ENCODE measurements around the gene COG4.

COG4 gene

GRCh38 chr16:70494777-70495176, 28.6 kb downstream of the COG4 start:
- Histone ChIP-seq H3K4me3 (no peak overlapping the region), H3K9ac (ENCODE audit: insufficient read length) (no peak overlapping the region), H3K9me3 (ENCODE audit: low read depth, low read length) (no peaks in the 10 kb centered on the region), H3K27ac (no peak overlapping the region), H3K36me3 (ENCODE audit: insufficient read depth, low read length) (no peaks in the 10 kb centered on the region; the same call in 1 of the 2 replicates)
- no peak for DNase-seq (ENCODE audit: low read depth, low spot score)
- no peak for TF ChIP-seq FOXP2 (optimal IDR thresholded peaks at IDR 0.05; ENCODE audit: control extremely low read depth, extremely low read length, insufficient read depth)
- no peak for TF ChIP-seq POLR2AphosphoS5 (IDR thresholded peaks at IDR 0.05; ENCODE audit: borderline replicate concordance, low read depth, low read length)
- TF ChIP-seq EZH2 (IDR thresholded peaks at IDR 0.05), result no peak

DNA sequence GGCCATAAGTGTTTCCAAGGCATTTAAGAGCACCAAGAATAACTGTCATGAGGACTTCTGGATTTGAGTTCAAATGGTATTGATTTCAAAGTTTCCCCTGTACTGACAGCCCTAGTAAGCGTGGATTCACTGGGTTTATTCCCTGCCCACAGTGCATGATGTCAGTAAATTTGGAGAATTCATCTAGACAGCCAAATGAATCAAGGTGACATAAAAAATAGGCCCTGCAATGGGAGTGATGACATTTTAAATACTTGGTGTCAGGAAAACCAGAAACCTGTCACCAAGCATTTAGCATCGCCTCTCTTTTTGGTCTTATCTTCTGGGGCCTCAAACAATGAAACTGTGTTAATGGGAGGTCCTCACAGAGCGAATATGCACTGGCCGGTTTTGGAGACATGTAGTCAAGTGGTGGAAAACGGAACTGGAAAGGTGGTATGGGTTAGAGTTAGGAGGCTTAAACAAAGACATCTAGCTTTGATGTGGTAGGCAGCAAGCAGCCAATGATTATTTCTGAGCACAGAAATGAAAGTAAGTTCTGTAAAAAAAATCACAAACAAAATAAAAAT, 29.1 kb downstream of the COG4 start:
- Histone ChIP-seq H3K9me3 (ENCODE audit: low read depth, low read length) (no peaks in the 10 kb centered on the region), H3K4me3 (no peak overlapping the region), H3K9ac (ENCODE audit: insufficient read length) (no peak overlapping the region), H3K27ac (no peak overlapping the region), H3K36me3 (ENCODE audit: insufficient read depth, low read length) (no peaks in the 10 kb centered on the region; the same call in 1 of the 2 replicates)
- no peak for TF ChIP-seq POLR2AphosphoS5 (IDR thresholded peaks at IDR 0.05; ENCODE audit: borderline replicate concordance, low read depth, low read length)
- TF ChIP-seq EZH2 (IDR thresholded peaks at IDR 0.05), result no peak
- no peak for TF ChIP-seq FOXP2 (optimal IDR thresholded peaks at IDR 0.05; ENCODE audit: control extremely low read depth, extremely low read length, insufficient read depth)
- no peak for DNase-seq (ENCODE audit: low read depth, low spot score)

- no peak overlapping the region for H3K27ac ChIP-seq
- no peaks in the 10 kb centered on the region for H3K9me3 ChIP-seq (ENCODE audit: low read depth, low read length)
- H3K36me3 ChIP-seq (ENCODE audit: insufficient read depth, low read length), result no peaks in the 10 kb centered on the region; the same call in 1 of the 2 replicates
- no peak for DNase-seq (ENCODE audit: low read depth, low spot score)
- H3K9ac ChIP-seq (ENCODE audit: insufficient read length), result no peak overlapping the region
- TF ChIP-seq FOXP2 (optimal IDR thresholded peaks at IDR 0.05; ENCODE audit: control extremely low read depth, extremely low read length, insufficient read depth) (no peak), EZH2 (IDR thresholded peaks at IDR 0.05) (no peak), POLR2AphosphoS5 (IDR thresholded peaks at IDR 0.05; ENCODE audit: borderline replicate concordance, low read depth, low read length) (no peak)
- H3K4me3 ChIP-seq, result no peak overlapping the region
Observed at GRCh38 chr16:70493802-70494201, 29.6 kb downstream of the COG4 start.

- no peak overlapping the region for H3K9ac ChIP-seq (ENCODE audit: insufficient read length)
- TF ChIP-seq EZH2 (IDR thresholded peaks at IDR 0.05) (no peak), FOXP2 (optimal IDR thresholded peaks at IDR 0.05; ENCODE audit: control extremely low read depth, extremely low read length, insufficient read depth) (no peak), POLR2AphosphoS5 (IDR thresholded peaks at IDR 0.05; ENCODE audit: borderline replicate concordance, low read depth, low read length) (no peak)
- no peak for DNase-seq (ENCODE audit: low read depth, low spot score)
- H3K9me3 ChIP-seq (ENCODE audit: low read depth, low read length), result no peaks in the 10 kb centered on the region
- no peak overlapping the region for H3K27ac ChIP-seq
- H3K4me3 ChIP-seq, result no peak overlapping the region
- H3K36me3 ChIP-seq (ENCODE audit: insufficient read depth, low read length), result no peaks in the 10 kb centered on the region
Observed at GRCh38 chr16:70490261-70490660, 33.1 kb downstream of the COG4 start.

GRCh38 chr16:70484867-70485266, 38.5 kb downstream of the COG4 start:
- no peak for TF ChIP-seq FOXP2 (optimal IDR thresholded peaks at IDR 0.05; ENCODE audit: control extremely low read depth, extremely low read length, insufficient read depth)
- TF ChIP-seq POLR2AphosphoS5 (IDR thresholded peaks at IDR 0.05; ENCODE audit: borderline replicate concordance, low read depth, low read length), result no peak
- TF ChIP-seq EZH2 (IDR thresholded peaks at IDR 0.05), result no peak
- no peak overlapping the region for H3K9ac ChIP-seq (ENCODE audit: insufficient read length)
- H3K27ac ChIP-seq, result no peak overlapping the region
- no peaks in the 10 kb centered on the region for H3K9me3 ChIP-seq (ENCODE audit: low read depth, low read length)
- H3K36me3 ChIP-seq (ENCODE audit: insufficient read depth, low read length), result no peaks in the 10 kb centered on the region; the same call in 1 of the 2 replicates
- no peak overlapping the region for H3K4me3 ChIP-seq
- DNase-seq (ENCODE audit: low read depth, low spot score), result no peak

DNA sequence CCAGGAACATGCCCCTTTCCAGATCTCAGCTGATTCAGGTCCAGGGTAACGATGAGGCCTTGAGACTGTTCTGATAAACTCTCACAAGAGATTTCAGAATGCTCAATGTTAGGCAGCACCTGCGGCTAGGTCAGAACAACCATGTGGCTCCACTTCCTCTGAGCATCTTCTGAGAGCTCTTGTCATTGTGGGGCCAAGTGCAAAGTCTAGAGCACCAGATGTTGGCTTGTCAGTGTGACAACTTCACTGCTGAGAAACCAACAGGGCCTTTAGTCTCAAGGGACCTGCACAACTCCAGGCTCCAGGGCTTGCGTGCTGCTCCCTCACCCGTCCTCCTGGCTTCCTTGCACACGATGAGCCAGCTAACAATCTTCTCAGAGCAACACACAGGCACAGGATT, 39.9 kb downstream of the COG4 start:
- TF ChIP-seq EZH2 (IDR thresholded peaks at IDR 0.05) (no peak), POLR2AphosphoS5 (IDR thresholded peaks at IDR 0.05; ENCODE audit: borderline replicate concordance, low read depth, low read length) (no peak), FOXP2 (optimal IDR thresholded peaks at IDR 0.05; ENCODE audit: control extremely low read depth, extremely low read length, insufficient read depth) (no peak)
- Histone ChIP-seq H3K9me3 (ENCODE audit: low read depth, low read length) (no peaks in the 10 kb centered on the region), H3K4me3 (no peak overlapping the region), H3K27ac (no peak overlapping the region), H3K36me3 (ENCODE audit: insufficient read depth, low read length) (no peaks in the 10 kb centered on the region; the same call in 1 of the 2 replicates), H3K9ac (ENCODE audit: insufficient read length) (no peak overlapping the region)
- no peak for DNase-seq (ENCODE audit: low read depth, low spot score)

DNA sequence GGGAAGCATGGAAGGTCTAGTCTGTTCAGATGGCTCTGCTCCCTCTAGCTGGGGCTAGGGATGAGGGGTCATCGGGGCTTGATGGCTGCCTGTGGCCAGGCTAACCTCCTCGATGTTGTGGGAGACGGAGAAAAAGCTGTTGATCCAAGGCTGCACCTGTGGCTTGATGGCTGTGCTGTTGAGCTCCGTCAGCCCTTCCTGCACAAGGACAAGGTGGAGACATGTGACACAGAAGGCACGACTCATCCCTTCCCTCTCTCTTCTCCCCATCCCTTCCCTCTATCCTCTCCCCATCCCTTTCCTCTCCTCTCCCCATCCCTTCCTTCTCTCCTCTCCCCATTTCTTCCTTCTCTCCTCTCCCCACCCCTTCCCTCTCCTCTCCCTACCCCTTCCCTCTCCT, 40.7 kb downstream of the COG4 start:
- Histone ChIP-seq H3K4me3 (no peak overlapping the region), H3K9me3 (ENCODE audit: low read depth, low read length) (no peaks in the 10 kb centered on the region), H3K36me3 (ENCODE audit: insufficient read depth, low read length) (no peaks in the 10 kb centered on the region; the same call in 1 of the 2 replicates), H3K9ac (ENCODE audit: insufficient read length) (no peak overlapping the region), H3K27ac (no peak overlapping the region)
- TF ChIP-seq POLR2AphosphoS5 (IDR thresholded peaks at IDR 0.05; ENCODE audit: borderline replicate concordance, low read depth, low read length) (no peak), FOXP2 (optimal IDR thresholded peaks at IDR 0.05; ENCODE audit: control extremely low read depth, extremely low read length, insufficient read depth) (no peak), EZH2 (IDR thresholded peaks at IDR 0.05) (no peak)
- no peak for DNase-seq (ENCODE audit: low read depth, low spot score)

DNA sequence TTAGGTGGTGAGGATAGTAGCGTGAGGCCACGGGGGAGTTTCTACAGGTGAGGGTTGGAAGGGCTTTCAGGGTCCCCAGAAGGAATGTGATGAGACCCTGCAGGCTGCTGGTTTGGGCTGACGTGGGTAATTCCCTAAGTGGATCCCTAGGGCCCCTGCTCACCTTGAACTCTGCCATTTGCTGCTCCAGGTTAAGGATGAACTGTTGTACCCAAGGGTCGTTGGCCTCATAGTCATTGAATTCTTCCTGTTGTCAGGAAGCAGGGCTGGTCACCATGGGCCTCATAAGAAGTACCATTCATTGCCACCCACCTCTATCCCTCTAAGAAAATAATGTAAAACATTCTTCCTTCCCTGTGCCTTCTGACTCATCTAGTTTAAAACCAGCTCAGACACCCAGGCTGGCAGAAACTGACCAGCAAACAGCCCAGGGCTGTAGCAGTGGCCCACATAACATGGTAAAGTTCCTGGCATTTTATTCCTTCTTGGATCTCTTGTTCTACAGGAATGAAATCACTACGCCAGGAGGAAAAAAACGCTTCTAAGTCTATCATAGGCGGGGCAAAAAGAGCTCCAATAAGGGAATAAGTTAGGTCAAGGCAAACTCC, 41.3 kb downstream of the COG4 start:
- Histone ChIP-seq H3K4me3 (no peak overlapping the region), H3K9ac (ENCODE audit: insufficient read length) (no peak overlapping the region), H3K27ac (no peak overlapping the region), H3K9me3 (ENCODE audit: low read depth, low read length) (no peaks in the 10 kb centered on the region), H3K36me3 (ENCODE audit: insufficient read depth, low read length) (no peaks in the 10 kb centered on the region; the same call in 1 of the 2 replicates)
- no peak for TF ChIP-seq FOXP2 (optimal IDR thresholded peaks at IDR 0.05; ENCODE audit: control extremely low read depth, extremely low read length, insufficient read depth)
- no peak for TF ChIP-seq EZH2 (IDR thresholded peaks at IDR 0.05)
- no peak for TF ChIP-seq POLR2AphosphoS5 (IDR thresholded peaks at IDR 0.05; ENCODE audit: borderline replicate concordance, low read depth, low read length)
- DNase-seq (ENCODE audit: low read depth, low spot score), result no peak

All from SK-N-MC (cell line).